Measurements from ENCODE around the gene ARHGAP31.
A peak's percentile ranks its signal among the peaks of the same experiment; 100 is the strongest.

ARHGAP31 gene

DNA sequence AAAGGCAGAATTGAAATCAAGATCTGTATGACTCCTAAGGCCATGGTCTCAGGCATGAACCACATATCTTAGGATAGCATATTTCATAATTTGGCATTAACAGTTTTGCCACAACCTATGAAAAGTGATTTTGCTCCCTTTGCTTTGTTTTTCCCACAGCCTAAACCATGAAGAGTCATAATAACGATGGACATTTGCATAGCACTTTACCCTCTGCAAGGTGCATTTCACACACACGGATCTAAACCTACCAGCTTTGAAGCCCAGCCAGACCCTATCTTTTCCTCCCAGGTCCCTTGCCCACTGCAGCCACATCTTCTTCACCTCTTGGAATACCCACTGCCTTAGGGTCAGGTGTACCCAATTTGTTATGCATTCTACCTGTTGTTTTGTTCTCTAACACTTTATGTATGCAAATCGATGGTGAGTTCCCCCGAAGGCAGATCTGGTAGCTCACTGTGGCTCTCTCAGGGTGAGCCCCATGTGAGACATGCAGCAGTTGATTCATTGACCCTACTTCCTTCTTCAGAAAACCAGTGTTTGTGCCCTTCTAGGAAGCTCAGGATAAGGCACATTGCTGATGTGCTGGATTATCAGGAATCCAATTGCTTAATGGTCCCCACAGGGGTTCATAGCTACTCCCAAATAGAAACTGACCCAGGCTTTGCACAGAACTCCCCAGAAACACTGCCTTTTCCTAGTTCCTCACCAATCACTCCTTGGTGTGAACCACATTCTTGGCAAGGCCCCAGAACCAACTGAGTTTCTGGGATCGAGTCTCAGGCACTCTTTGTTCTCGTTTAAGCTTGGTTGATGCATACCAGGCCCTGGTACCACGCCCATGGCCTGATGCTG lies 8.7 kb downstream of the ARHGAP31 start:
- TF ChIP-seq ZNF791 (tag by site-specific recombination; IDR thresholded peaks at IDR 0.05): no peak
- no peak for TF ChIP-seq SP7 (tag by site-specific recombination; IDR thresholded peaks at IDR 0.05)
- TF ChIP-seq, protein P1, sequence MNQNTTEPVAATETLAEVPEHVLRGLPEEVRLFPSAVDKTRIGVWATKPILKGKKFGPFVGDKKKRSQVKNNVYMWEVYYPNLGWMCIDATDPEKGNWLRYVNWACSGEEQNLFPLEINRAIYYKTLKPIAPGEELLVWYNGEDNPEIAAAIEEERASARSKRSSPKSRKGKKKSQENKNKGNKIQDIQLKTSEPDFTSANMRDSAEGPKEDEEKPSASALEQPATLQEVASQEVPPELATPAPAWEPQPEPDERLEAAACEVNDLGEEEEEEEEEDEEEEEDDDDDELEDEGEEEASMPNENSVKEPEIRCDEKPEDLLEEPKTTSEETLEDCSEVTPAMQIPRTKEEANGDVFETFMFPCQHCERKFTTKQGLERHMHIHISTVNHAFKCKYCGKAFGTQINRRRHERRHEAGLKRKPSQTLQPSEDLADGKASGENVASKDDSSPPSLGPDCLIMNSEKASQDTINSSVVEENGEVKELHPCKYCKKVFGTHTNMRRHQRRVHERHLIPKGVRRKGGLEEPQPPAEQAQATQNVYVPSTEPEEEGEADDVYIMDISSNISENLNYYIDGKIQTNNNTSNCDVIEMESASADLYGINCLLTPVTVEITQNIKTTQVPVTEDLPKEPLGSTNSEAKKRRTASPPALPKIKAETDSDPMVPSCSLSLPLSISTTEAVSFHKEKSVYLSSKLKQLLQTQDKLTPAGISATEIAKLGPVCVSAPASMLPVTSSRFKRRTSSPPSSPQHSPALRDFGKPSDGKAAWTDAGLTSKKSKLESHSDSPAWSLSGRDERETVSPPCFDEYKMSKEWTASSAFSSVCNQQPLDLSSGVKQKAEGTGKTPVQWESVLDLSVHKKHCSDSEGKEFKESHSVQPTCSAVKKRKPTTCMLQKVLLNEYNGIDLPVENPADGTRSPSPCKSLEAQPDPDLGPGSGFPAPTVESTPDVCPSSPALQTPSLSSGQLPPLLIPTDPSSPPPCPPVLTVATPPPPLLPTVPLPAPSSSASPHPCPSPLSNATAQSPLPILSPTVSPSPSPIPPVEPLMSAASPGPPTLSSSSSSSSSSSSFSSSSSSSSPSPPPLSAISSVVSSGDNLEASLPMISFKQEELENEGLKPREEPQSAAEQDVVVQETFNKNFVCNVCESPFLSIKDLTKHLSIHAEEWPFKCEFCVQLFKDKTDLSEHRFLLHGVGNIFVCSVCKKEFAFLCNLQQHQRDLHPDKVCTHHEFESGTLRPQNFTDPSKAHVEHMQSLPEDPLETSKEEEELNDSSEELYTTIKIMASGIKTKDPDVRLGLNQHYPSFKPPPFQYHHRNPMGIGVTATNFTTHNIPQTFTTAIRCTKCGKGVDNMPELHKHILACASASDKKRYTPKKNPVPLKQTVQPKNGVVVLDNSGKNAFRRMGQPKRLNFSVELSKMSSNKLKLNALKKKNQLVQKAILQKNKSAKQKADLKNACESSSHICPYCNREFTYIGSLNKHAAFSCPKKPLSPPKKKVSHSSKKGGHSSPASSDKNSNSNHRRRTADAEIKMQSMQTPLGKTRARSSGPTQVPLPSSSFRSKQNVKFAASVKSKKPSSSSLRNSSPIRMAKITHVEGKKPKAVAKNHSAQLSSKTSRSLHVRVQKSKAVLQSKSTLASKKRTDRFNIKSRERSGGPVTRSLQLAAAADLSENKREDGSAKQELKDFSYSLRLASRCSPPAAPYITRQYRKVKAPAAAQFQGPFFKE (tag by site-specific recombination; IDR thresholded peaks at IDR 0.05; ENCODE audit: borderline replicate concordance): no peak
- TF ChIP-seq ZNF214 (tag by site-specific recombination; IDR thresholded peaks at IDR 0.05; ENCODE audit: borderline replicate concordance): no peak
- TF ChIP-seq ZSCAN23 (tag by site-specific recombination; IDR thresholded peaks at IDR 0.05): no peak
- no peak for TF ChIP-seq ZNF155 (tag by site-specific recombination; IDR thresholded peaks at IDR 0.05)
- no peak for TF ChIP-seq ZNF335 (tag by site-specific recombination; conservative IDR thresholded peaks at IDR 0.05)
- TF ChIP-seq ZNF600 (tag by site-specific recombination; IDR thresholded peaks at IDR 0.05): no peak
- no peak for TF ChIP-seq ZNF473 (tag by site-specific recombination; IDR thresholded peaks at IDR 0.05)
- TF ChIP-seq ZBTB8A (tag by site-specific recombination; IDR thresholded peaks at IDR 0.05): no peak
- TF ChIP-seq ZNF174 (tag by site-specific recombination; IDR thresholded peaks at IDR 0.05): no peak
- no peak for TF ChIP-seq TCF7L2 (IDR thresholded peaks at IDR 0.05; ENCODE audit: borderline replicate concordance, low read depth, low read length)
- H3K4me3 ChIP-seq (ENCODE audit: low read depth, low read length): no peak overlapping the region
- peaks cover 0 to 5% of the 10 kb centered on the region in 2 experiments; a peak in 1 of 3 replicates for H3K36me3 ChIP-seq (ENCODE audit: control insufficient read depth in 2 of 2, insufficient read depth in 1 of 2, low read length in 2 of 2)
- H3K4me1 ChIP-seq (ENCODE audit: control insufficient read depth, insufficient read depth, low read length): 0 out of 2 replicates have a peak, but pooled peaks cover 2% of the 10 kb centered on the region
- no peak overlapping the region for H3K27ac ChIP-seq (ENCODE audit: extremely low read depth, low read depth, low read length)
- ChIA-PET POLR2A (interaction anchor here (0.8 to 1.8 kb wide), 3 partner anchors 8 to 196 kb away, joined by 3 to 5 read pairs (median 3); partner anchors contain the start of genes ARHGAP31 and TIMMDC1), CTCF (no interaction called here)
- no peaks in the 10 kb centered on the region for H3K9me3 ChIP-seq (ENCODE audit: control insufficient read depth, insufficient read depth, low read depth, low read length)

DNA sequence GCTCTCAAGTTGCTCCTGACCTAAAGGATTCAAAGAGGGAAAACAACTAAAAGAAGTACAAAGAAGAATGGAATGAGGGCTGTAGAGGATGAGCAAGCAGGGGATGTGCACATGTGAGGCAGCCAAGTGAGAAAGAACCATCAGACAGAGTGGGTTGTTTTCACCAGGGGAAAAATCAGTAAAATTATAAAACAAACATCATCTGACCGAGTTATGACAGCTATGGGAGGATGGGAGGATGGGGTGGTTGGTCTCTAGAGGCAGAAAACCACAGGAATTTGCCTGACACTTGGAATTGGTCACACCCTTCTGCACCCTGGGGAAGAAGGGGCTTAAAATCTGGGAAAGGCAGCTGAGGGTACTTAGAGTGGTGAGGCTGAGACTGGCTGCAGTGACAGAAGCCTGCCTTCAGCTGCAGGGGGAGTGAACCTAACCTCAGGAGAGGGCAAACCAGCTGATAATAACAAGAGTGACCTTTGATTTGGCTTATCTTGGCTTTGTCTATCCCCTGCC lies 10.1 kb downstream of the ARHGAP31 start:
- Histone ChIP-seq H3K9me3 (ENCODE audit: control insufficient read depth, insufficient read depth, low read depth, low read length) (no peaks in the 10 kb centered on the region), H3K4me1 (ENCODE audit: control insufficient read depth, insufficient read depth, low read length) (0 out of 2 replicates have a peak, but pooled peaks cover 2% of the 10 kb centered on the region), H3K36me3 (ENCODE audit: control insufficient read depth in 2 of 2, insufficient read depth in 1 of 2, low read length in 2 of 2) (no peaks in the 10 kb centered on the region), H3K27ac (ENCODE audit: extremely low read depth, low read depth, low read length) (no peak overlapping the region), H3K4me3 (ENCODE audit: low read depth, low read length) (no peak overlapping the region)
- TF ChIP-seq ZSCAN30 (tag by site-specific recombination; IDR thresholded peaks at IDR 0.05): no peak
- TF ChIP-seq SCRT2 (tag by site-specific recombination; IDR thresholded peaks at IDR 0.05): no peak
- TF ChIP-seq, protein P2, sequence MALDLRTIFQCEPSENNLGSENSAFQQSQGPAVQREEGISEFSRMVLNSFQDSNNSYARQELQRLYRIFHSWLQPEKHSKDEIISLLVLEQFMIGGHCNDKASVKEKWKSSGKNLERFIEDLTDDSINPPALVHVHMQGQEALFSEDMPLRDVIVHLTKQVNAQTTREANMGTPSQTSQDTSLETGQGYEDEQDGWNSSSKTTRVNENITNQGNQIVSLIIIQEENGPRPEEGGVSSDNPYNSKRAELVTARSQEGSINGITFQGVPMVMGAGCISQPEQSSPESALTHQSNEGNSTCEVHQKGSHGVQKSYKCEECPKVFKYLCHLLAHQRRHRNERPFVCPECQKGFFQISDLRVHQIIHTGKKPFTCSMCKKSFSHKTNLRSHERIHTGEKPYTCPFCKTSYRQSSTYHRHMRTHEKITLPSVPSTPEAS (tag by site-specific recombination; IDR thresholded peaks at IDR 0.05): no peak
- TF ChIP-seq WT1 (tag by site-specific recombination; IDR thresholded peaks at IDR 0.05): peak; percentile 66
- ChIA-PET POLR2A (interaction anchor here (1.0 to 1.8 kb wide), 2 partner anchors 9 to 159 kb away, joined by 3 to 5 read pairs; partner anchors contain the start of gene TMEM39A), CTCF (no interaction called here)
